Thyroid gland (tissue), 4 donors: ENCODE results near the gene ZNF607. TPM values are rescaled to one million over a fixed set of nuclear protein-coding genes. Genes with fewer than 3 reads are reported as not detected.
A peak's percentile ranks its signal among the peaks of the same experiment; 100 is the strongest.

Source experiments
- DNase-seq, 2 donors: peaks; one replicate each; pipeline ENCODE4 v3.0.0-alpha.2; 2019
- H3K27ac ChIP-seq, 3 donors: fragments of 200-600 bp; sonication (generic); 1 replicate in 2 of 3; 2 replicates in 1 of 3; pipeline ENCODE4 v1.5.1; 2016 to 2019; ENCODE audit warnings: mild to moderate bottlenecking in 1 of 3, moderate library complexity in 1 of 3
- H3K27me3 ChIP-seq: fragments of 200-600 bp; sonication (generic); one replicate; pipeline ENCODE4 v1.5.1; 2019
- H3K36me3 ChIP-seq, 2 donors: fragments of 200-600 bp; sonication (generic); one replicate each; pipeline ENCODE4 v1.5.1; 2016 to 2019
- H3K4me1 ChIP-seq, 2 donors: fragments of 200-600 bp; sonication (generic); one replicate each; pipeline ENCODE4 v1.5.1; 2017 to 2019
- H3K4me3 ChIP-seq, 3 donors: fragments of 200-600 bp; sonication (generic); replicated peaks in 1 of 3; 1 replicate in 2 of 3; 2 replicates in 1 of 3; pipeline ENCODE4 v1.5.1; 2016; ENCODE audit warnings: mild to moderate bottlenecking in 1 of 3
- H3K9me3 ChIP-seq: fragments of 200-600 bp; sonication (generic); one replicate; pipeline ENCODE4 v1.5.1; 2017
- POLR2A ChIP-seq, 2 donors: fragments of 450-650 bp; IDR thresholded peaks; one replicate each; pipeline ENCODE4 v1.6.1; 2017; ENCODE audit warnings: antibody characterized with exemption in 2 of 2, mild to moderate bottlenecking in 2 of 2, moderate library complexity in 1 of 2
- WGBS, 2 donors: methylation state at CpG; one replicate each; pipeline ENCODE4 v1.1.5; 2017; 5-methylcytosine and 5-hydroxymethylcytosine counted together
- intact Hi-C: fragments of 100-400 bp; cut with DNase I; formaldehyde crosslinking; loops from one replicate; pipeline ENCODE4 v1.15.1; 2023
- total RNA-seq, 4 donors: library from RNA; depleted of rRNA; stranded (reverse); fragments of >200 nt; gene quantifications; one replicate each; pipeline ENCODE4 v1.2.3, GENCODE V29; 2016
- TF ChIP-seq, protein P1 (sequence below), 6 experiments: fragments of 200-600 bp in 3 of 6; fragments of 450-650 bp in 3 of 6; sonication (generic) in 3 of 6; IDR thresholded peaks; one replicate each; pipeline ENCODE4 v1.5.1; 2016 to 2019; ENCODE audit warnings: antibody characterized with exemption in 6 of 6, mild to moderate bottlenecking in 2 of 6, inconsistent platforms in 1 of 6, moderate library complexity in 1 of 6

The ZNF607 gene
- total RNA-seq, 4 donors from 2014 or later, result 8.0 to 15.8 (median 11.1) TPM

GRCh38 chr19:37719927-37720265 is 335 bp upstream of the ZNF607 start:
- Histone ChIP-seq H3K4me3 (peak overlapping the region; percentile 40 to 96 (median 77)), H3K27me3 (no peaks in the 10 kb centered on the region), H3K4me1 (peaks cover 11 to 13% of the 10 kb centered on the region in 2 donors), H3K36me3 (no peaks in the 10 kb centered on the region), H3K27ac (peak overlapping the region in 2 of 3 donors; percentile 71 to 81), H3K9me3 (no peaks in the 10 kb centered on the region)
- WGBS, 2 donors, result 10 to 12% methylated on average over 8 of the region's 8 CpGs
- TF ChIP-seq, protein P1, sequence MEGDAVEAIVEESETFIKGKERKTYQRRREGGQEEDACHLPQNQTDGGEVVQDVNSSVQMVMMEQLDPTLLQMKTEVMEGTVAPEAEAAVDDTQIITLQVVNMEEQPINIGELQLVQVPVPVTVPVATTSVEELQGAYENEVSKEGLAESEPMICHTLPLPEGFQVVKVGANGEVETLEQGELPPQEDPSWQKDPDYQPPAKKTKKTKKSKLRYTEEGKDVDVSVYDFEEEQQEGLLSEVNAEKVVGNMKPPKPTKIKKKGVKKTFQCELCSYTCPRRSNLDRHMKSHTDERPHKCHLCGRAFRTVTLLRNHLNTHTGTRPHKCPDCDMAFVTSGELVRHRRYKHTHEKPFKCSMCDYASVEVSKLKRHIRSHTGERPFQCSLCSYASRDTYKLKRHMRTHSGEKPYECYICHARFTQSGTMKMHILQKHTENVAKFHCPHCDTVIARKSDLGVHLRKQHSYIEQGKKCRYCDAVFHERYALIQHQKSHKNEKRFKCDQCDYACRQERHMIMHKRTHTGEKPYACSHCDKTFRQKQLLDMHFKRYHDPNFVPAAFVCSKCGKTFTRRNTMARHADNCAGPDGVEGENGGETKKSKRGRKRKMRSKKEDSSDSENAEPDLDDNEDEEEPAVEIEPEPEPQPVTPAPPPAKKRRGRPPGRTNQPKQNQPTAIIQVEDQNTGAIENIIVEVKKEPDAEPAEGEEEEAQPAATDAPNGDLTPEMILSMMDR (IDR thresholded peaks at IDR 0.05), result peak in 1 of 6 experiments; percentile 10
- no peak for TF ChIP-seq POLR2A (IDR thresholded peaks at IDR 0.05)
- intact Hi-C loops, result no loop called here
- no peak for DNase-seq

DNA sequence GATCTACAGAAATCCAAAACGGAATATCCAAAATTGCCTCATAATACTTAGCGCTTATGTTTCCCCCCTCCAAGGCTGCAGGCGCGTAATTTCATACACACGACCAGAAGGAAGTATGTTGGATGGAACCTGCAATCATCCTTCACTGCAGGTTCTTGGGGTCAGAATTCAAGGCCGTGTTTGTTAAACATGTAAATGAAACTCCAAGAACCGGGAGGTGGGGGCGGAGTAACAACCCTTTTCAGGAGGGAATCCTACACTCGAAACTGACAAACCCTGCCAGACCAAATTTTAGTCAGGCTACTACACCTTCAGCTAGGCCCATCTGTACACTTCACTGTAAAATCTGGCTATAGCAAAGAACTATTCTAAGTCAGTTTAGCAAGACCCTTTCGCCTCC is 1.3 kb downstream of the ZNF607 start:
- Histone ChIP-seq H3K36me3 (no peaks in the 10 kb centered on the region), H3K27me3 (no peaks in the 10 kb centered on the region), H3K4me1 (peaks cover 11 to 13% of the 10 kb centered on the region in 2 donors), H3K27ac (peak overlapping the region in 1 of 3 donors; percentile 71), H3K4me3 (peak overlapping the region in 1 of 3 donors; percentile 77), H3K9me3 (no peaks in the 10 kb centered on the region)
- TF ChIP-seq POLR2A (IDR thresholded peaks at IDR 0.05), result no peak
- TF ChIP-seq, protein P1 (IDR thresholded peaks at IDR 0.05), result no peak
- no peak for DNase-seq
- 51 to 54% methylated on average over 10 of the region's 10 CpGs for WGBS, 2 donors
- intact Hi-C loops, result no loop called here

GRCh38 chr19:37716140-37716539 is 3.4 kb downstream of the ZNF607 start:
- WGBS, 2 donors, result 99 to 100% methylated on average over 2 of the region's 2 CpGs
- Histone ChIP-seq H3K27ac (no peak overlapping the region), H3K4me3 (no peak overlapping the region), H3K4me1 (peaks cover 11 to 13% of the 10 kb centered on the region in 2 donors), H3K36me3 (no peaks in the 10 kb centered on the region), H3K9me3 (no peaks in the 10 kb centered on the region), H3K27me3 (no peaks in the 10 kb centered on the region)
- DNase-seq, result no peak
- intact Hi-C loops, result no loop called here
- TF ChIP-seq, protein P1 (IDR thresholded peaks at IDR 0.05), result no peak
- TF ChIP-seq POLR2A (IDR thresholded peaks at IDR 0.05), result no peak

DNA sequence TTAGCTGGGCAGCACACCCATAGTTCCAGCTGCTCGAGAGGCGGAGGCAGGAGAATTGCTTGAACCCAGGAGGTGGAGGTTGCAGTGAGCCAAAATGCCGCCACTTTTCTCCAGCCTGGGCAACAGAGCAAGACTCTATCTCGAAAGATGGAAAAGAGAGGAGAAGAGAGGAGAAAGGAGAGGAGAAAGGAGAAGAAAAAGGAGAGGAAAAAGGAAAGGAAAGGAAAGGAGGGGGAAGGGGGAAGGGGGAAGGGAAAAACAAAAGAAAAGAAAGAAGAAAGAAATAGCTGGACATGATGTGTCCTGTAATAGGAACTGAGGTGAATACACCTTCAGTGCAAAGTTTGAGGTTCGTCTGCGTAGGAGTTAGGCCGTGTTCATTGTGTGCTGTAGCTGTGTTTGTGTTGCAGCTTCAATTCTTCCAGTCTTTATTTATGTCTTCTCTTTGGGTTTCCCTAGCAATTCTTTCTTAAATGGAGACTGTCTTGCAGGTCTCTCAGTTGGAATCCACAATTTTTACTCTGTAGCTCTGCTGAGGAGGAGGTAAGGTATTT is 13.4 kb downstream of the ZNF607 start:
- H3K9me3 ChIP-seq, result no peaks in the 10 kb centered on the region
- no peak for DNase-seq
- H3K4me1 ChIP-seq, result no peaks in the 10 kb centered on the region
- 95 to 98% methylated on average over 7 of the region's 7 CpGs for WGBS, 2 donors
- H3K27me3 ChIP-seq, result no peaks in the 10 kb centered on the region
- H3K36me3 ChIP-seq, result peaks cover 13 to 17% of the 10 kb centered on the region in 2 donors
- H3K27ac ChIP-seq, result no peak overlapping the region
- no peak overlapping the region for H3K4me3 ChIP-seq
- TF ChIP-seq, protein P1 (IDR thresholded peaks at IDR 0.05), result no peak
- TF ChIP-seq POLR2A (IDR thresholded peaks at IDR 0.05), result no peak
- intact Hi-C loops, result no loop called here

DNA sequence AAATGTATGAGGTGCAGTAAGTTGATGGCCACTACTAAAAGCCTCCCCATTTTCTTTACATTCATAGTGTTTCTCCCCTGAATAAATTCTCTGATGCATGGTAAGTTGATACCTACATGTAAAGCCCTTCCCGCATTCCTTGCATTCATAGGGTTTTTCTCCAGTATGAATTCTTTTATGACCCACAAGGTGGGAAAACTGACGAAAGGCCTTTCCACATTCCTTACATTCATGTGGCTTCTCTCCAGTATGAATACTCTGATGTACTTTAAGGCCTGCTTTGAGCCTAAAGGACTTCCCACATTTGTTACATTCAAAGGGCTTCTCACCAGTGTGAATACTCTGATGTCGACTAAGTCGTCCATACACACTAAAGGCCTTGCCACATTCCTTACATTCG is 20.5 kb downstream of the ZNF607 start:
- H3K9me3 ChIP-seq, result no peaks in the 10 kb centered on the region
- 90 to 97% methylated on average over 5 of the region's 5 CpGs for WGBS, 2 donors
- intact Hi-C loops, result no loop called here
- TF ChIP-seq POLR2A (IDR thresholded peaks at IDR 0.05), result no peak
- TF ChIP-seq, protein P1 (IDR thresholded peaks at IDR 0.05), result no peak
- peaks cover 6 to 10% of the 10 kb centered on the region in 2 donors for H3K36me3 ChIP-seq
- H3K4me3 ChIP-seq, result no peak overlapping the region
- no peaks in the 10 kb centered on the region for H3K4me1 ChIP-seq
- no peak for DNase-seq
- no peaks in the 10 kb centered on the region for H3K27me3 ChIP-seq
- no peak overlapping the region for H3K27ac ChIP-seq
